WERI-Rb-1 (cell line): ENCODE measurements around the gene BOC.

Experiments
- DNase-seq: peaks from one replicate; pipeline ENCODE4 v3.0.0-alpha.2; 2020
- H3K27ac ChIP-seq: fragments of 250-450 bp; sonication (Bioruptor Pico); 2 replicates; pipeline ENCODE4 v1.5.1; 2020; ENCODE audit warnings: mild to moderate bottlenecking, moderate library complexity
- H3K27me3 ChIP-seq: fragments of 250-450 bp; sonication (Bioruptor Pico); 2 replicates; pipeline ENCODE4 v1.5.1; 2021; ENCODE audit warnings: mild to moderate bottlenecking, low read depth, moderate library complexity; ENCODE audit not compliant: insufficient read depth, severe bottlenecking
- H3K36me3 ChIP-seq: fragments of 250-450 bp; sonication (Bioruptor Pico); 2 replicates; pipeline ENCODE4 v1.5.1; 2020; ENCODE audit warnings: mild to moderate bottlenecking, moderate library complexity
- H3K4me3 ChIP-seq: 2 replicates; pipeline ENCODE4 v1.5.1; 2011; ENCODE audit warnings: low read depth, mild to moderate bottlenecking, control low read depth, low read length
- H3K9me3 ChIP-seq: fragments of 250-450 bp; sonication (Bioruptor Pico); 2 replicates; pipeline ENCODE4 v1.5.1; 2021; ENCODE audit warnings: mild to moderate bottlenecking, moderate library complexity; ENCODE audit not compliant: severe bottlenecking
- TF ChIP-seq, protein P1 (sequence below): IDR thresholded peaks from 2 replicates; pipeline ENCODE4 v1.5.1; 2011; ENCODE audit warnings: low read depth, mild to moderate bottlenecking, control low read depth, inconsistent platforms, low read length

Gene BOC

GRCh38 chr3:113269661-113270060 lies 58.3 kb downstream of the BOC start:
- Histone ChIP-seq H3K27me3 (no peaks in the 10 kb centered on the region), H3K9me3 (no peaks in the 10 kb centered on the region), H3K4me3 (no peak overlapping the region), H3K27ac (0 out of 2 replicates have a peak overlapping the region, but pooled peaks have one; percentile 17), H3K36me3 (no peaks in the 10 kb centered on the region)
- TF ChIP-seq, protein P1, sequence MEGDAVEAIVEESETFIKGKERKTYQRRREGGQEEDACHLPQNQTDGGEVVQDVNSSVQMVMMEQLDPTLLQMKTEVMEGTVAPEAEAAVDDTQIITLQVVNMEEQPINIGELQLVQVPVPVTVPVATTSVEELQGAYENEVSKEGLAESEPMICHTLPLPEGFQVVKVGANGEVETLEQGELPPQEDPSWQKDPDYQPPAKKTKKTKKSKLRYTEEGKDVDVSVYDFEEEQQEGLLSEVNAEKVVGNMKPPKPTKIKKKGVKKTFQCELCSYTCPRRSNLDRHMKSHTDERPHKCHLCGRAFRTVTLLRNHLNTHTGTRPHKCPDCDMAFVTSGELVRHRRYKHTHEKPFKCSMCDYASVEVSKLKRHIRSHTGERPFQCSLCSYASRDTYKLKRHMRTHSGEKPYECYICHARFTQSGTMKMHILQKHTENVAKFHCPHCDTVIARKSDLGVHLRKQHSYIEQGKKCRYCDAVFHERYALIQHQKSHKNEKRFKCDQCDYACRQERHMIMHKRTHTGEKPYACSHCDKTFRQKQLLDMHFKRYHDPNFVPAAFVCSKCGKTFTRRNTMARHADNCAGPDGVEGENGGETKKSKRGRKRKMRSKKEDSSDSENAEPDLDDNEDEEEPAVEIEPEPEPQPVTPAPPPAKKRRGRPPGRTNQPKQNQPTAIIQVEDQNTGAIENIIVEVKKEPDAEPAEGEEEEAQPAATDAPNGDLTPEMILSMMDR = no peak
- DNase-seq = peak; percentile 72

- DNase-seq = no peak
- TF ChIP-seq, protein P1 = no peak
- H3K27ac ChIP-seq = 0 out of 2 replicates have a peak overlapping the region, but pooled peaks have one; percentile 17
- no peaks in the 10 kb centered on the region for H3K27me3 ChIP-seq
- H3K4me3 ChIP-seq = no peak overlapping the region
- no peaks in the 10 kb centered on the region for H3K9me3 ChIP-seq
- no peaks in the 10 kb centered on the region for H3K36me3 ChIP-seq
These were observed 58.7 kb downstream of the BOC start for GRCh38 chr3:113270068-113270467.

GRCh38 chr3:113270786-113271185 lies 59.4 kb downstream of the BOC start:
- no peaks in the 10 kb centered on the region for H3K27me3 ChIP-seq
- no peaks in the 10 kb centered on the region for H3K9me3 ChIP-seq
- no peak for DNase-seq

DNA sequence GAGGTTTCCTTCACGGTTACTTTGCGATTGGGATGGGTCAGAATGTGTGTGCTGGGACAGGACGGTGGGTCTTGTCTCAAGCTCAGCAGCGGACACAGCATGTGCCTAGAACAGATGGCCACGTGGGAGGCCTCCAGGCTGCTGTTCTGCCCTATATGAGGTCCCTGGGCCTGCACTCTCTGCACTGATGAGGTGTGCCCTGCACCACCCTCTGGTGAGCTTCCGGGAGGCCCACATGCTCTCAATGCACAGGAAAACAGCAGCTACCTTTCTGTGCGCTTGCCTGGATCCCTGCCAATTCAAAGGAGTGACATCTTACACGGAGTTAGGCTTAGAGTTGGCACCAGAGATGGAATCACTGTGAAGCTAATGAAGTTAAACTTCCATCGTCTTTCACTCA lies 59.8 kb downstream of the BOC start:
- no peaks in the 10 kb centered on the region for H3K9me3 ChIP-seq
- H3K4me3 ChIP-seq = no peak overlapping the region
- H3K27ac ChIP-seq = no peak overlapping the region
- no peak for DNase-seq
- no peaks in the 10 kb centered on the region for H3K27me3 ChIP-seq
- TF ChIP-seq, protein P1 = no peak
- no peaks in the 10 kb centered on the region for H3K36me3 ChIP-seq

More at GRCh38 chr3:113270786-113271185, 59.4 kb downstream of the BOC start:
- Histone ChIP-seq H3K27ac (no peak overlapping the region), H3K4me3 (no peak overlapping the region), H3K36me3 (no peaks in the 10 kb centered on the region)
- TF ChIP-seq, protein P1 = no peak

DNA sequence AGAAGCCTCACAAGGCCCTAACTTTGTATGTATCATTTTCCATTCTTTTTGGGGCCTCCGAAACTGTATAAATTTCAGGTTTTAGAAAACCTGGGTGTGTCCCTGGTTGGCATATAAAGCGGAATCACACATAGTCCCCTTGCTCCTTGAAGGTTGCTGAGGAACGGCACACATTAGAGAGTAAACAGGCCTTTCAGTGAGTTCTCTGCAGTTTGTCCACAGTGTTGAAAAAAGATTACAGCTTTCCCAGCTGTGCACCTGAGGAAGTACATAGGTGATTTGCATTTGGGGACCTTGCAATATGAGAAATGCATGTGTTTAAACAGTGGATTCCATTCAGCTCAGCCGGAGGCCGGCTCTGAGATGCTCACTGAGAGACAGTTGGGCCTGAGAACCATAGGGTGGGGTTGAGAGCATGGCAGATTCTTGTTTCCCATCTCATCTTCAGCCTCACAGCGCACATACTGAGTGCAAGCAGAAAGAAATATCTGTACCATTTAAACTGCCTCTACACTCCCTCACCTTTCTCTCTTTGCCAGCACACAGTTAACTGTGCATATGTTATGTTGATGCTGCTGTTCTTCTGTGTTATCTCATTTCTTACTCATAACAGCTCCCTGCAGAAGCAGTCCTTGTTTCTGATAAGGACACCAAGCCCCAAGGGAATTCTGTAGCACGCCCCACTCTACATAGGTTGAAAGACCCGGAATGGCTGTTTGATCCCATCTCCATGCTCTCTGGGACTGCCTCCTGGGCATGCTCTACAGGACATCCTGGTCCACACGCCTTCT lies 60.4 kb downstream of the BOC start:
- no peaks in the 10 kb centered on the region for H3K9me3 ChIP-seq
- TF ChIP-seq, protein P1 = no peak
- DNase-seq = no peak
- H3K27me3 ChIP-seq = no peaks in the 10 kb centered on the region
- H3K27ac ChIP-seq = no peak overlapping the region
- no peak overlapping the region for H3K4me3 ChIP-seq
- no peaks in the 10 kb centered on the region for H3K36me3 ChIP-seq
